GM23338 (cell line): ENCODE results near the gene SKP1. TPM values are rescaled to one million over a fixed set of nuclear protein-coding genes. Genes with fewer than 3 reads are reported as not detected.

Experiments used
- ATAC-seq: fragments of 200-7000 bp; cut with Tn5 transposase; 3 replicates; pipeline ENCODE4 v1.9.1; 2020
- DNase-seq: peaks from one replicate; pipeline ENCODE4 v3.0.0-alpha.2; 2015; ENCODE audit warnings: low spot score
- H2AFZ ChIP-seq: fragments of 200-600 bp; sonication (generic); 2 replicates; pipeline ENCODE4 v1.8.0; 2016; ENCODE audit warnings: antibody characterized with exemption, mild to moderate bottlenecking, moderate library complexity
- H3F3A ChIP-seq: fragments of 200-600 bp; sonication (generic); replicated peaks from 2 replicates; pipeline ENCODE4 v1.8.0; 2017; ENCODE audit warnings: antibody characterized with exemption, mixed run types, low read depth
- H3K27ac ChIP-seq: fragments of 200-600 bp; sonication (generic); 2 replicates; pipeline ENCODE4 v1.6.1; 2016; ENCODE audit warnings: low read depth
- H3K27me3 ChIP-seq: fragments of 200-600 bp; sonication (generic); 2 replicates; pipeline ENCODE4 v1.8.0; 2016; ENCODE audit warnings: mild to moderate bottlenecking, mixed run types, moderate library complexity; ENCODE audit not compliant: insufficient read depth
- H3K36me3 ChIP-seq: fragments of 200-600 bp; sonication (generic); 2 replicates; pipeline ENCODE4 v1.8.0; 2016; ENCODE audit warnings: mild to moderate bottlenecking; ENCODE audit not compliant: insufficient read depth
- H3K4me1 ChIP-seq: fragments of 200-600 bp; sonication (generic); 2 replicates; pipeline ENCODE4 v1.8.0; 2016; ENCODE audit warnings: mild to moderate bottlenecking, moderate library complexity; ENCODE audit not compliant: insufficient read depth
- H3K4me2 ChIP-seq: fragments of 200-600 bp; sonication (generic); 2 replicates; pipeline ENCODE4 v1.7.1; 2017; ENCODE audit warnings: mixed run types
- H3K4me3 ChIP-seq: fragments of 200-600 bp; sonication (generic); 2 replicates; pipeline ENCODE4 v1.6.1; 2016; ENCODE audit warnings: mixed run types
- H3K79me2 ChIP-seq: fragments of 200-600 bp; sonication (generic); replicated peaks from 2 replicates; pipeline ENCODE4 v1.8.0; 2017; ENCODE audit warnings: mild to moderate bottlenecking; ENCODE audit not compliant: insufficient read depth
- H3K9me2 ChIP-seq: fragments of 200-600 bp; sonication (generic); 2 replicates; pipeline ENCODE4 v1.8.0; 2017; ENCODE audit not compliant: insufficient read depth
- H4K20me1 ChIP-seq: fragments of 200-600 bp; sonication (generic); replicated peaks from 2 replicates; pipeline ENCODE4 v1.8.0; 2017; ENCODE audit warnings: mild to moderate bottlenecking; ENCODE audit not compliant: insufficient read depth
- H3K27ac Mint-ChIP-seq: 2 replicates; pipeline ENCODE4 v1.8.0; 2020; ENCODE audit warnings: inconsistent platforms, mild to moderate bottlenecking, moderate library complexity, mixed read lengths
- H3K27me3 Mint-ChIP-seq: 3 replicates; pipeline ENCODE4 v1.8.0; 2022; ENCODE audit warnings: low read depth, mild to moderate bottlenecking, moderate library complexity, mixed read lengths, inconsistent platforms; ENCODE audit not compliant: insufficient read depth, poor library complexity
- H3K36me3 Mint-ChIP-seq: 3 replicates; pipeline ENCODE4 v1.8.0; 2021; ENCODE audit warnings: low read depth, mild to moderate bottlenecking, inconsistent platforms, moderate library complexity, mixed read lengths
- H3K4me1 Mint-ChIP-seq: 3 replicates; pipeline ENCODE4 v1.8.0; 2020; ENCODE audit warnings: mild to moderate bottlenecking, inconsistent platforms, mixed read lengths
- H3K4me3 Mint-ChIP-seq: 3 replicates; pipeline ENCODE4 v1.8.0; 2021; ENCODE audit warnings: moderate library complexity, mild to moderate bottlenecking, inconsistent platforms, mixed read lengths
- H3K9me3 Mint-ChIP-seq: 3 replicates; pipeline ENCODE4 v1.8.0; 2020; ENCODE audit warnings: moderate library complexity, mild to moderate bottlenecking, inconsistent platforms, mixed read lengths
- CREB1 ChIP-seq: fragments of 250-450 bp; sonication (Bioruptor Pico); IDR thresholded peaks from 2 replicates; pipeline ENCODE4 v1.5.0; 2020; ENCODE audit warnings: low read depth, mild to moderate bottlenecking, moderate library complexity
- EZH2 ChIP-seq: fragments of 200-600 bp; sonication (generic); IDR thresholded peaks from one replicate; pipeline ENCODE4 v1.8.0; 2017; ENCODE audit warnings: antibody characterized with exemption, mild to moderate bottlenecking, low read depth; ENCODE audit not compliant: unreplicated experiment
- EZH2phosphoT487 ChIP-seq: fragments of 200-600 bp; sonication (generic); IDR thresholded peaks from one replicate; pipeline ENCODE4 v1.8.1; 2018; ENCODE audit warnings: antibody characterized with exemption; ENCODE audit not compliant: unreplicated experiment
- JUNB ChIP-seq: IDR thresholded peaks from one replicate; pipeline ENCODE4 v1.6.1; 2016; ENCODE audit warnings: antibody characterized with exemption; ENCODE audit not compliant: unreplicated experiment
- NANOG ChIP-seq: IDR thresholded peaks from 2 replicates; pipeline ENCODE4 v1.6.1; 2016; ENCODE audit warnings: antibody characterized with exemption, borderline replicate concordance
- POLR2AphosphoS5 ChIP-seq: IDR thresholded peaks from 2 replicates; pipeline ENCODE4 v1.6.1; 2016; ENCODE audit warnings: antibody characterized with exemption, low read depth
- STAT1 ChIP-seq: IDR thresholded peaks from one replicate; pipeline ENCODE4 v1.6.1; 2016; ENCODE audit warnings: antibody characterized with exemption; ENCODE audit not compliant: unreplicated experiment
- ZNF114 ChIP-seq: fragments of 250-450 bp; sonication (Bioruptor Pico); IDR thresholded peaks from 2 replicates; pipeline ENCODE4 v1.5.0; 2020; ENCODE audit warnings: mild to moderate bottlenecking, moderate library complexity
- ZNF331 ChIP-seq: fragments of 250-450 bp; sonication (Bioruptor Pico); IDR thresholded peaks from 2 replicates; pipeline ENCODE4 v1.5.0; 2020; ENCODE audit warnings: low read depth, mild to moderate bottlenecking, moderate library complexity
- ZNF462 ChIP-seq: fragments of 250-450 bp; sonication (Bioruptor Pico); IDR thresholded peaks from 2 replicates; pipeline ENCODE4 v1.5.0; 2020; ENCODE audit warnings: mild to moderate bottlenecking, moderate library complexity
- polyA plus RNA-seq: library from polyadenylated mRNA; unstranded; fragments of >200 nt; fragmentation: Nextera tagmentation; extraction: Ambion mirVana; gene quantifications from 2 replicates; pipeline ENCODE4 v1.2.1, GENCODE V29; 2016
- total RNA-seq: library from RNA; depleted of rRNA; stranded (reverse); fragments of >200 nt; shearing (Covaris generic); gene quantifications from 2 replicates; pipeline ENCODE4 v1.2.3, GENCODE V29; 2014
- TF ChIP-seq, protein P1 (sequence below): IDR thresholded peaks from 2 replicates; pipeline ENCODE4 v1.6.1; 2016; ENCODE audit warnings: antibody characterized with exemption
- TF ChIP-seq, protein P2 (sequence below): IDR thresholded peaks from one replicate; pipeline ENCODE4 v1.6.1; 2018; ENCODE audit warnings: antibody characterized with exemption; ENCODE audit not compliant: unreplicated experiment
- TF ChIP-seq, protein P3 (sequence below), 2 experiments: fragments of 200-600 bp in 1 of 2; sonication (generic) in 1 of 2; conservative IDR thresholded peaks; 2 replicates each; pipeline versions ENCODE4 v1.5.1 to v1.6.1; 2016 to 2017; ENCODE audit warnings: antibody characterized with exemption in 2 of 2, low read depth in 2 of 2, mild to moderate bottlenecking in 2 of 2, moderate library complexity in 1 of 2

The SKP1 gene
- total and polyA plus RNA-seq, 2 experiments from 2014 or later: 244 to 440 TPM

- Histone ChIP-seq H3K4me1 (peaks cover 50% of the 10 kb centered on the region), H3K9me2 (no peaks in the 10 kb centered on the region), H2AFZ (no peak overlapping the region), H3K36me3 (no peaks in the 10 kb centered on the region), H3F3A (no peaks in the 10 kb centered on the region; the same call in 1 of the 2 replicates), H3K4me2 (peak overlapping the region; percentile 89), H4K20me1 (peaks cover 61% of the 10 kb centered on the region), H3K27ac (no peak overlapping the region), H3K4me3 (peak overlapping the region; percentile 92), H3K79me2 (peaks cover 76% of the 10 kb centered on the region), H3K27me3 (no peaks in the 10 kb centered on the region)
- Mint-ChIP-seq H3K27me3 (peaks cover 16% of the 10 kb centered on the region), H3K4me1 (peaks cover 52% of the 10 kb centered on the region), H3K36me3 (peaks cover 39% of the 10 kb centered on the region), H3K9me3 (no peaks in the 10 kb centered on the region; the same call in 2 of the 3 replicates), H3K4me3 (peak overlapping the region; percentile 98), H3K27ac (0 out of 2 replicates have a peak overlapping the region, but pooled peaks have one; percentile 33)
- DNase-seq (no peak), ATAC-seq (no peak)
- no peak for TF ChIP-seq ZNF114
- TF ChIP-seq EZH2: no peak
- no peak for TF ChIP-seq EZH2phosphoT487
- TF ChIP-seq, protein P1, sequence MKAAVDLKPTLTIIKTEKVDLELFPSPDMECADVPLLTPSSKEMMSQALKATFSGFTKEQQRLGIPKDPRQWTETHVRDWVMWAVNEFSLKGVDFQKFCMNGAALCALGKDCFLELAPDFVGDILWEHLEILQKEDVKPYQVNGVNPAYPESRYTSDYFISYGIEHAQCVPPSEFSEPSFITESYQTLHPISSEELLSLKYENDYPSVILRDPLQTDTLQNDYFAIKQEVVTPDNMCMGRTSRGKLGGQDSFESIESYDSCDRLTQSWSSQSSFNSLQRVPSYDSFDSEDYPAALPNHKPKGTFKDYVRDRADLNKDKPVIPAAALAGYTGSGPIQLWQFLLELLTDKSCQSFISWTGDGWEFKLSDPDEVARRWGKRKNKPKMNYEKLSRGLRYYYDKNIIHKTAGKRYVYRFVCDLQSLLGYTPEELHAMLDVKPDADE: no peak
- TF ChIP-seq, protein P2, sequence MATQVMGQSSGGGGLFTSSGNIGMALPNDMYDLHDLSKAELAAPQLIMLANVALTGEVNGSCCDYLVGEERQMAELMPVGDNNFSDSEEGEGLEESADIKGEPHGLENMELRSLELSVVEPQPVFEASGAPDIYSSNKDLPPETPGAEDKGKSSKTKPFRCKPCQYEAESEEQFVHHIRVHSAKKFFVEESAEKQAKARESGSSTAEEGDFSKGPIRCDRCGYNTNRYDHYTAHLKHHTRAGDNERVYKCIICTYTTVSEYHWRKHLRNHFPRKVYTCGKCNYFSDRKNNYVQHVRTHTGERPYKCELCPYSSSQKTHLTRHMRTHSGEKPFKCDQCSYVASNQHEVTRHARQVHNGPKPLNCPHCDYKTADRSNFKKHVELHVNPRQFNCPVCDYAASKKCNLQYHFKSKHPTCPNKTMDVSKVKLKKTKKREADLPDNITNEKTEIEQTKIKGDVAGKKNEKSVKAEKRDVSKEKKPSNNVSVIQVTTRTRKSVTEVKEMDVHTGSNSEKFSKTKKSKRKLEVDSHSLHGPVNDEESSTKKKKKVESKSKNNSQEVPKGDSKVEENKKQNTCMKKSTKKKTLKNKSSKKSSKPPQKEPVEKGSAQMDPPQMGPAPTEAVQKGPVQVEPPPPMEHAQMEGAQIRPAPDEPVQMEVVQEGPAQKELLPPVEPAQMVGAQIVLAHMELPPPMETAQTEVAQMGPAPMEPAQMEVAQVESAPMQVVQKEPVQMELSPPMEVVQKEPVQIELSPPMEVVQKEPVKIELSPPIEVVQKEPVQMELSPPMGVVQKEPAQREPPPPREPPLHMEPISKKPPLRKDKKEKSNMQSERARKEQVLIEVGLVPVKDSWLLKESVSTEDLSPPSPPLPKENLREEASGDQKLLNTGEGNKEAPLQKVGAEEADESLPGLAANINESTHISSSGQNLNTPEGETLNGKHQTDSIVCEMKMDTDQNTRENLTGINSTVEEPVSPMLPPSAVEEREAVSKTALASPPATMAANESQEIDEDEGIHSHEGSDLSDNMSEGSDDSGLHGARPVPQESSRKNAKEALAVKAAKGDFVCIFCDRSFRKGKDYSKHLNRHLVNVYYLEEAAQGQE: no peak
- TF ChIP-seq NANOG: no peak
- TF ChIP-seq ZNF462 (CRISPR knock-in tag): no peak
- TF ChIP-seq STAT1: no peak
- no peak for TF ChIP-seq CREB1 (CRISPR knock-in tag)
- TF ChIP-seq JUNB: no peak
- no peak for TF ChIP-seq ZNF331 (CRISPR knock-in tag)
- no peak for TF ChIP-seq POLR2AphosphoS5
- TF ChIP-seq, protein P3, sequence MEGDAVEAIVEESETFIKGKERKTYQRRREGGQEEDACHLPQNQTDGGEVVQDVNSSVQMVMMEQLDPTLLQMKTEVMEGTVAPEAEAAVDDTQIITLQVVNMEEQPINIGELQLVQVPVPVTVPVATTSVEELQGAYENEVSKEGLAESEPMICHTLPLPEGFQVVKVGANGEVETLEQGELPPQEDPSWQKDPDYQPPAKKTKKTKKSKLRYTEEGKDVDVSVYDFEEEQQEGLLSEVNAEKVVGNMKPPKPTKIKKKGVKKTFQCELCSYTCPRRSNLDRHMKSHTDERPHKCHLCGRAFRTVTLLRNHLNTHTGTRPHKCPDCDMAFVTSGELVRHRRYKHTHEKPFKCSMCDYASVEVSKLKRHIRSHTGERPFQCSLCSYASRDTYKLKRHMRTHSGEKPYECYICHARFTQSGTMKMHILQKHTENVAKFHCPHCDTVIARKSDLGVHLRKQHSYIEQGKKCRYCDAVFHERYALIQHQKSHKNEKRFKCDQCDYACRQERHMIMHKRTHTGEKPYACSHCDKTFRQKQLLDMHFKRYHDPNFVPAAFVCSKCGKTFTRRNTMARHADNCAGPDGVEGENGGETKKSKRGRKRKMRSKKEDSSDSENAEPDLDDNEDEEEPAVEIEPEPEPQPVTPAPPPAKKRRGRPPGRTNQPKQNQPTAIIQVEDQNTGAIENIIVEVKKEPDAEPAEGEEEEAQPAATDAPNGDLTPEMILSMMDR (conservative IDR thresholded peaks at IDR 0.05; ENCODE audit: low read depth in 2 of 2): no peak
Observed at GRCh38 chr5:134223406-134224248, 46.9 kb upstream of the SKP1 start.
